ENCODE results near the gene AIFM3.
"Not testable (repeated sequence)": the region's sequence is repeated elsewhere in the genome, so short reads cannot be mapped to it uniquely, and the experiment has no call there.

Gene AIFM3

DNA sequence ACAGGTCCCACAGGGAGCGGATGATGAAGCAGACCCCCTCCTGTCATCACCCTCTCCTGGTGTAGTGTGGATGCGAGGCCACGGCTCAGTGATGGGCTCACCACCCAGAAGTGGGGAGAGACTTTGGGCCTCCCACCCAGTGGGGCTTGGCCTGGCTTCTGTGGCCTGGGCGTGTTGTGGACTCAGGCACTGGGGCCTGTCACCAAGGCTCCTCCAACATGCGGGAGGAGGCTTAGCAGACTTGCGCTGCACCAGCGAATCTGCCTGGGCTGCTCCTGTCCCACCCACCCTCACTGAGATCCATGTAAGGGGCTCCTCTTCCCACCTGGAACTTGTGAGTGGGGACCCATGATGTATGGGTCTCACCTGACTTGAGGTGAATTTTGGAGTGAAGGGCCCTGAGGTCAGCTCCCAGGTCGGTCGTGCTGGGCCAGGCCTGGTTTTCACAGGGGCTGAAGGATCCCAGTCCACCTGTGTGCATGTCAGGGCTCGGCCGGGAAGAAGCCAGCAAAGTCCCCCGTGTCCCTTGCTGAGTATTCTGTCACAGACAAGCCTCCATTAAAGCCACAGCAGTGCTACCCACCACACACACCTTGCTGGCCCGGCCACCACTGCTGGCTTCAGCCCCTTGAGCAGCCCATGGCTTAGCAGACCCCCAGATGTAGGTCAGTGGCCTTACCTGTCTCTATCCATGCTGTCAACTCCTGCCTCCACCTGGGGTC, 30.6 kb downstream of the AIFM3 start:
- no peak for DNase-seq
- in situ Hi-C loops (cut with MboI; ENCODE audit: low pct_unique_long_range_greater_than_20kb, low sequenced_read_pairs), result no loop called here

DNA sequence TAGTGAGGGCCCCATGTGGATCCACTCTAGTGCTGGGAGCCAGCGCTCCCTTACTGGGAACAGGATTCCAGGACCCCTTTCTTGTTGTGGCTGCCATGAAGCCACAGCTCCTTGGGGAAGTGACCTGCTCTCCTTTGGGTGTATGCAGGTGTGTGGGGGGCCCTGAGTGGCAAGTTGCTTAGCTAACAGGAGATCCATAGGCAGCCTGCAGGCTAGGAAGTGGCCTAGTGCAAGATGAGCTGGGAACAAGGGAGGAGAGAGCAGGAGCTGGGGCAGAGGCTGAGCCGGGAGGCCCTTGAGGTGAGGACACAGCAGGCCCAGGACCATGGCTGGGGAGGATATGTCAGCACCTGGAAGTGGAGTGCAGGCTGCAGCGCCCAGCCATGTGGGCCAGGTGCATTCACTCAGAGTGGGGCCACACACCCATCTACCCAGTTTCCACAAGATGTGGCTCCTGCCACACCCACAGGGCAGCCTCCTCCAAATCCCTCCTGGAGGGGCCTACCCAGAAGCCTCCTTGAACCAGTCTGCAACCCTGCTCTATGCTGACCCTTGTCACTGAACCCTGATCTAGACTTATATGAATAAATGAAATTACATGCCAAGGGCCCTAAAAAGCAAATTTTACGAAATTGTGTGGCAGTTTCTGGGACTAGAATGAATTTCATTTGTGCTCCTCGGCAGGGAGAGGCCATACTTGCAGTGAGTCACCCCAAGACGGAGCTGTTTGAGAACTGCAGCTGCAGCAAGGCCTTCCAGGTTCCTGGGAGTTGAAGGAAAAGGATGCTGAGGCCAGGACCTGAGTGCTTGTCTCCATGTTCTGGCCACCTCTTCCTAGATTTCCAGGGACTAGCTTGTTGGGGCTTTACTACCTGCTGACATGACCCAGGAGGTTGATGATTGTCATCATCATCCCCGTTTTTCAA, 31.6 kb downstream of the AIFM3 start:
- in situ Hi-C loops (cut with MboI; ENCODE audit: low pct_unique_long_range_greater_than_20kb, low sequenced_read_pairs), result no loop called here
- DNase-seq, result no peak

DNA sequence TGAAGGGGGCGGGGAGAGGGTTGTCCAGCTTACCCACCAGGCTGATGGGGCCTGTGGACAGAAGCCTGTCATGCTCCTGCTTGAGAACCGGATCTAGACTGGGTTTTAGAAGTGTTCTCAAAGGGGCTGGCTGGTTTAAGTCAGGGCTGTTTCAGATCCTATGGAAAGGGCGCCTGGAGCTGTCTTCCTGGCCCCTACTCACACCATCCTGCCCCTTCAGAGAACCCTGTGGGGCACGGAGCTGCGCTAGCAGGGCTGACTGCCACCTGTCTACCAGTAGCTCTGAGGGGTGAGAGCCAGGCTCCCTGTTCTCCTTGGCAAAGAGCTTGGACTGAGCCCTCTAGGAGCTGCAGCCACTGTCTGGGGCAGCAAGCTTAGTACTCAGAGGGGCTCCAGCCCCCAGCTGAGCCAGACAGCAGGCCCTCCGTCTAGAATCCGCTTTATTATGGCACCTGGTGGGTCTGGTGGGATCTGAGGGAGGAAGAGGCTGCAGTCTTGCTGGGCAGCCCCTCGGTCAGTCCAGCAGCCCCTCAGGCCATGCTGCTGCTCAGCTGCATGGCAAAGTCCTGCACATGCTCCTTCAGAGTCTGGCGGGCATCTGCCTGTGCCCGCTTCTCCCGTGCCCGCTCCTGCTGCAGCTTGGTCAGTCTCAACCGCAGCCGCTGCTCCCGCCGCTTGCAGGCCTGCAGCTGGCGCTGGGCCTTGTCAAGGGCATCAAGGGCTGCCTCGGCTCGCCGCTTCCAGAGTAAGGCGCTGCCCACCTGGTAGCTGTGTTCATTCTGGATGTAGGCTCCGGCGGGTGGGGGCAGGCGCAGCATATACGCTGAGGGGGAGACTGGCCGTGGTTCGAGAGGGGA, 32.5 kb downstream of the AIFM3 start:
- in situ Hi-C loops (cut with MboI; ENCODE audit: low pct_unique_long_range_greater_than_20kb, low sequenced_read_pairs), result no loop called here
- DNase-seq, result no peak

GRCh38 chr22:21000207-21000986, 33.3 kb downstream of the AIFM3 start:
- DNase-seq, result no peak
- in situ Hi-C loops (cut with MboI; ENCODE audit: low pct_unique_long_range_greater_than_20kb, low sequenced_read_pairs), result no loop called here

DNA sequence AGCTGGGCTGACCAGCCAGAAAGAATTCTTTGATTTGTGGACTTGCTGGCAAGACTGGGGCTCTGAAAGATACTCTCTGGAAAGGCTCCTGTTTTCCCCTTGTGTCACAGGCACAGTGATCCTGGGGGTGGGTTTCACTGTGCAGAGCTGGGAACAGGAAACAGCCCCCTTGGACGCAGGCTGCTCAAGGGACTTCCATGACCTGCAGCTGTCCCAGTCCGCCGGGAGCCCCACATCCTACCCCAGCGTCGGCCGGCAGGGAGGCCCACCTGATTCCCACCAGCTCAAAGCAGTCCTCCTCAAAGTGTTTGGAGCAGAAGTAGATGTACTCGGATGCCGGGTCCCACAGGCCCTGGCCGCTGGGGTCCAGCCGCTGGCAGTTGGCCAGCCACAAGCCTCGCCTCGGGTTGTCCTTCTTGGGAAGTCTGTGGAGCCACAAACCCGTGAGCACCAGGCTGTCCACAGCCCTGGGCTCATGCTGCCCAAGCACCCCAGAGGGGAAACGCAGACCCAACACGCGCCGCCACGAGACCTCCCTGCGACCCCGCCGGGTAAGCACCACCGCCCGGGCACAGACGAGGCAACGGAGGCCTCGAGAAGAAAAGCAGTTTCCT, 34.0 kb downstream of the AIFM3 start:
- in situ Hi-C loops (cut with MboI; ENCODE audit: low pct_unique_long_range_greater_than_20kb, low sequenced_read_pairs), result no loop called here
- no peak for DNase-seq

- DNase-seq, result peak; percentile 95
- in situ Hi-C loops (cut with MboI; ENCODE audit: low pct_unique_long_range_greater_than_20kb, low sequenced_read_pairs), result no loop called here
Observed at GRCh38 chr22:21001601-21002325, 34.7 kb downstream of the AIFM3 start, which contains the start of gene THAP7. Gene THAP7 (minus strand): TSS chr22:21002118. CDS start chr22:21001911, 207 bp downstream.

- DNase-seq, result no peak
- in situ Hi-C loops (cut with MboI; ENCODE audit: low pct_unique_long_range_greater_than_20kb, low sequenced_read_pairs), result no loop called here
Observed at GRCh38 chr22:21003782-21004181, 36.7 kb downstream of the AIFM3 start.

- in situ Hi-C loops (cut with MboI; ENCODE audit: low pct_unique_long_range_greater_than_20kb, low sequenced_read_pairs); DNase-seq: not testable (repeated sequence)
Observed at GRCh38 chr22:21009208-21009607, 42.2 kb downstream of the AIFM3 start.

DNA sequence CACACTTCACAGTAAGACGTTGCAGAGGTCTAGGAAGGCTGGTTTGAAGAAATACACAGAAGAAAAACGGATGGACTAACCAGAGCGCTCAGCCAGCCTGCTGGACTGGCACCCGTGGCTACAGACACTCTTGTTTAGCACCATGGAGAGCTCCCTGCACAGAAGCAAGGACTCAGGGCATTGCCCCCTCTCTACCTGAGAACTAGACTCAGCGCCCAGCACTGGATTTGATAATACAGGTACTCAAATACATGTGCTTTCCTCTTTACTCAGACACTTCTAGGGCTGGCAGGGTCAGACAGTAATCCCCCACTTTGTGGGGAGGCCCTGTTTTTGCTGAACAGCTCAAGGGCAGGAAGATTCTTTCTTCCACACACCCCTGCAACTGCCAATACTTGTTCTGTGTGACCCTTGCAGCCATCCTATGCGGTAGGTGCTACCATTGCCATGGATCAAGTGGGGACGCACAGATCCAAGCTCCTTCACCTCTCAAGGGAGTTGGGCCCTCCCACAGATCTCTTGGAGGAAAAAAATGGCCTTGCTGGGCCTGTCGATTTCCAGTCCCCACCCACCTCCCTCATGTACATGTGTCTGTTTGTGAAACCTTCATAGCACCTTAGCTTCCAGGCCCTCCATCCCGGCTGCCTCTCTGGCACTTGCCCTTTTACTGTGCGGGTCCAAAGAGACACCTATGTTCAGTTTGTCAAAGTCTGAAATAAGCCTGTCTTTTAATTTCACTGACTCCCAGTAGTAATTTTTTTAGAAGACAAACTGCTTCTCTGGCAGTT, 42.8 kb downstream of the AIFM3 start:
- in situ Hi-C loops (cut with MboI; ENCODE audit: low pct_unique_long_range_greater_than_20kb, low sequenced_read_pairs), result no loop called here
- peak; percentile 55 for DNase-seq

DNA sequence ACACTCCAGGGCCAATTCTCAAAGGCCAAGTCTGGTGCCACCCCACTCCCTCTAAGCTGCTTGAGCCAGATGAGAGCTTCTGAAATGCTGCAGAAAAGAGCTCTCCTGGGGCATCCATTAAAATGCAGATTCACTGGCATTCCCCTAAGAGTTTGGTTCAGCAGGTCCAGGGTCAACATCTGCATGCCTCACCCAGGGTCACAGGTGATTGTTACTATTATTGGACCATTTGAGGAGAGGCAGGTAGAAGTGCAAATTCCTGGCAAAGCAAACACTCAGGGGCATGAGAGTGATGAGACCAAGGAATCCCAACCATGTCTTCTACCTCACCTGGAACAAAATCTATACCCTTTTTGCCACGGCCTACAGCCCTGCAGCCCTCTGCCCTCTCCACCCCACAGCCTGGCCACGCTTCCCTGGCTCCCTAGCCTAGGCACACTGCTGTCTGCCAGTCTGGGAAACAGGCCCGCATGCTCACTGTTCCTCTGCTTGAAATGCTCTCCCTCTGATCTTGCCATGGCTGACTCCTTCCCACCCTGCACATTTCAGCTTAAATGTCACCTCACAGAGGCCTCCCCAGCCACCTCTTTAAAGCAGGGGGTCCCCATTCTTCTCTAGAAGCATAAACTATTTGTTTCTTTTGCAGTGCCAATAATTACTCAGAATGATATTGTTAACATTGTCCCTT, 43.5 kb downstream of the AIFM3 start:
- DNase-seq, result no peak
- in situ Hi-C loops (cut with MboI; ENCODE audit: low pct_unique_long_range_greater_than_20kb, low sequenced_read_pairs), result no loop called here

- DNase-seq, result no peak
- in situ Hi-C loops (cut with MboI; ENCODE audit: low pct_unique_long_range_greater_than_20kb, low sequenced_read_pairs), result no loop called here
Observed at GRCh38 chr22:21012446-21013407, 45.7 kb downstream of the AIFM3 start.

DNA sequence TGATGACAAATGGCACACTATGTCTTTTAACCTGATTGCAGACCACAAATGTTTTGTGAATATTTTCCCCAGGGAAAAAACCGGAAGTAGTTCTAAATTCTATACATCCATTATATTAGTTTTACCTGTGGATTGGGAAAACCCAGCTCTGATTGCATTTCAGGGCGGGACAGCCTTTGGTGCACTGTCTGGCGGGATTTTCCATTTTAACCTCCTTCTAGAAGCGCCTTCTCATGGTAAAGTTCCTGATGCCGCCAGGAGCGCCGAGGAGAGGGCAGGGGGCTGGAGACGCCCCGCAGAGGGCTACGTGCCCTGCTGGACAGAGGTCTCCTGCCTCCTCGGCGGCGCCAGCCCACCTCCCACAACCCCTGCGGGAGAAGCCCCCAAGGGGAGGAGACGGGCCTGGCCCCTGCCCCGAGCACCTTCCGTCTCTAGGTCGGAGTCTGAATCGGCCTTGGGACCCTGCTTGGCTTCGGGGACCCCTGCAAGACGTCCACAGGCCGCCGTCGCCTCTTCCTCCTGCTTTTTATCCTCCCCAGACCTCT, 46.7 kb downstream of the AIFM3 start:
- DNase-seq, result no peak
- in situ Hi-C loops (cut with MboI; ENCODE audit: low pct_unique_long_range_greater_than_20kb, low sequenced_read_pairs), result no loop called here

- in situ Hi-C loops (cut with MboI; ENCODE audit: low pct_unique_long_range_greater_than_20kb, low sequenced_read_pairs), result no loop called here
- DNase-seq, result peak; percentile 93
Observed at GRCh38 chr22:21014202-21014725, 47.2 kb downstream of the AIFM3 start.

- in situ Hi-C loops (cut with MboI; ENCODE audit: low pct_unique_long_range_greater_than_20kb, low sequenced_read_pairs), result no loop called here
- no peak for DNase-seq
Observed at GRCh38 chr22:21014726-21015465, 47.8 kb downstream of the AIFM3 start, which contains the start of gene P2RX6. Gene P2RX6 (plus strand): TSS chr22:21015165. CDS start chr22:21015175, 10 bp downstream.

Measured in KBM-7 (cell line).